HG02840 (cell line): ENCODE results near the gene METTL16.
"Not testable (repeated sequence)": the region's sequence is repeated elsewhere in the genome, so short reads cannot be mapped to it uniquely, and the experiment has no call there.

Source experiments
- ATAC-seq: cut with Tn5 transposase; IDR thresholded peaks from one replicate; pipeline ENCODE4 v1.9.1; 2021; ENCODE audit warnings: mild to moderate bottlenecking, moderate library complexity, moderate number of reproducible peaks; ENCODE audit not compliant: unreplicated experiment, low FRiP score

Gene METTL16

DNA sequence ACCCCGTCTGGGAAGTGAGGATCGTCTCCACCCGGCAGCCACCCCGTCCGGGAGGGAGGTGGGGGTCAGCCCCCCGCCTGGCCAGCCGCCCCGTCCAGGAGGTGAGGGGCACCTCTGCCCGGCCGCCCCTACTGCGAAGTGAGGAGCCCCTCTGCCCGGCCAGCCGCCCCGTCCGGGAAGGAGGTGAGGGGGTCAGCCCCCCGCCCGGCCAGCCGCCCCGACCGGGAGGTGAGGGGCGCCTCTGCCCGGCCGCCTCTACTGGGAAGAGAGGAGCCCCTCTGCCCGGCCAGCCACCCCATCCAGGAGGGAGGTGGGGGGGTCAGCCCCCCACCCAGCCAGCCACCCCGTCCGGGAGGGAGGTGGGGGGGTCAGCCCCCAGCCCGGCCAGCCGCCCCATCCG lies 4.7 kb downstream of the METTL16 start:
- not testable (repeated sequence) for ATAC-seq

GRCh38 chr17:2503627-2504026 lies 8.1 kb downstream of the METTL16 start:
- ATAC-seq = no peak

GRCh38 chr17:2502871-2503580 lies 8.7 kb downstream of the METTL16 start:
- no peak for ATAC-seq

DNA sequence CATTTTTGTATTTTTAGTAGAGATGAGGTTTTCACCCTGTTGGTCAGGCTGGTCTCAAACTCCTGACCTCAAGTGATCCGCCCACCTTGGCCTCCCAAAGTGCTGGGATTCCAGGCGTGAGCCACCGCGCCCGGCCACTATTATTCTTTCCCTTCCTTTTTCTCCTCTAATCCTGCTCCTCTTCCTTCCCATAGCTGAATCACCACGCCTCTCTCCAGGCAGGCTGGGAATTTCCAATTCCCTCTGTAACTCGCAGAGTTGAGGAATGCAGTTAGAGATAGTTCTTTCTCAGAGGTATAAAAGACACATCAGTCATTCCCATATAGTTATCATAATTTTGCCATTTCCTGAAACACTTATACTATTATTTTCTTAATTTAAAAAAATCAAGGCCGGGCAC lies 11.2 kb downstream of the METTL16 start:
- no peak for ATAC-seq

GRCh38 chr17:2489286-2489685 lies 22.4 kb downstream of the METTL16 start:
- not testable (repeated sequence) for ATAC-seq

DNA sequence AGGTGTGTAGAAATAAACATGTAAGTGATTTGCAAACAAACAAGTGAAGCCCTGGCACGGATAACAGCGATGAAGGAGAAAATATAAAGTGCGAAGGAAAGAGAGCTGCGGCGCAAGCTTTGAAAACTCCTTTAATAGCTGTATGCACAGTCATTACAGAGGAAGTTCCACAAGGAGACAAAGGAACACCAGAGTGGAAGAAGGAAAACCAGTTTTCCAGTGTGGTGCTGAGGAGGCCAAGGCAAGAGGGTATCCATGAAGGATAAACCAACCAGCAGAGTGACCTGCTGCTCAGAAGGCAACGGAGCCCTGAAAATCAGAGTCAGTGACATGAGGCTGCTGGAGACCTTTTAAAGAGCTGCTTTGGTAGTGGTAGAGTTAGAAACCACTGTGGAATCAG lies 24.4 kb downstream of the METTL16 start:
- ATAC-seq = no peak

- not testable (repeated sequence) for ATAC-seq
Measured at GRCh38 chr17:2486709-2487108, 25.0 kb downstream of the METTL16 start.

DNA sequence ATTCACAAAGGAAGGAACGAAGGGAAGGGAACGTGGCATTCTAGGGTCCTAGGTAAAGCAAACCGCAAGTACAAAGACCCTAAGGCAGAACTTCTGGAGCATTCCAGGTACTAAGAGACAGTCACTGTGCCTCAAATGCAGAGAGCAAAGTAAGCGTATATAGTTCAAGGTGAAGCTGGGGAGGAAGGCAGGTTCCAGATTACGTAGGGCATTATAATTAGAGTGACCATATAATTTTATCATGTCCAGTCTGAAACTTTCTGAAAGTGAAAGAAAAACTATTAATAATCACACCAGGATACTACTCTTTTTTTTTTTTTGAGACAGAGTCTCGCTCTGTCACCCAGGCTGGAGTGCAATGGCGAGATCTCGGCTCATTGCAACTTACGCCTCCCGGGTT lies 25.7 kb downstream of the METTL16 start:
- ATAC-seq = no peak

GRCh38 chr17:2485543-2485942 lies 26.1 kb downstream of the METTL16 start:
- no peak for ATAC-seq

DNA sequence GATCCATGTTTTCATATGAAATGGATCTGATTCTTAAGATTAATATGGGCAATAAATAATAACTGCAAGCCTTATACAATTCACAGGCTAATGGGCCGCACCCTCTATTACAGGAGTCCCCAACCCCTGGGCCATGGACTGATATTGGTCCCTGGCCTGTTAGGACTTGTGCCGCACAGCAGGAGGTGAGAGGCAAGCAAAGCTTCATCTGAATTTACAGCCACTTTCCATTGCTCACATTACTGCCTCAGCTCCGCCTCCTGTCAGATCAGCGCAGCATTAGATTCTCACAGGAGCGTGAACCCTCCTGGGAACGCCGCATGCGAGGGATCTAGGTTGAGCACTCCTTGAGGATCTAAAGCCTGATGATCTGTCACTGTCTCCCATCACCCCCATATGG lies 26.8 kb downstream of the METTL16 start:
- no peak for ATAC-seq

- ATAC-seq = no peak
Measured at GRCh38 chr17:2483084-2483483, 28.6 kb downstream of the METTL16 start.

GRCh38 chr17:2482218-2482617 lies 29.5 kb downstream of the METTL16 start:
- ATAC-seq = no peak

- ATAC-seq = no peak
Measured at GRCh38 chr17:2481760-2482159, 29.9 kb downstream of the METTL16 start.

GRCh38 chr17:2478458-2478857 lies 33.2 kb downstream of the METTL16 start:
- ATAC-seq = no peak

GRCh38 chr17:2475056-2475455 lies 36.6 kb downstream of the METTL16 start:
- ATAC-seq = no peak

GRCh38 chr17:2474371-2474770 lies 37.3 kb downstream of the METTL16 start:
- ATAC-seq = no peak

- ATAC-seq = no peak
Measured at GRCh38 chr17:2468270-2468669, 43.4 kb downstream of the METTL16 start.

DNA sequence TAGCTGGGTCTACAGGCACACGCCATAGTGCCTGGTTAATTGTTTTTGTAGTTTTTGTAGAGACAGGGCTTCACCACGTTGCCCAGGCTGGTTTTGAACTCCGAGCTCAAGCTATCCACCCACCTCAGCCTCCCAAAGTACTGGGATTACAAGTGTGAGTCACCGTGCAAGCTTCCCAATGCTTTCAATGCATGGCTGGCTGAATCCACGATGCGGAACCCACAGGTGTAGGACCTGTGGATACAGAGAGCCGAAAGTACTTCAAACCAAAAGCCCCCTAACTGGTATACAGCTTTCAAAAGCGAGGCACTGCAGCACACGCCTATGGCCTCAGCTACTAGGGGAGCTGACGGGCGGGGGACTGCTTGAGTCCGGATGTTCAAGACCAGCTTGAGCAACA lies 44.8 kb downstream of the METTL16 start:
- no peak for ATAC-seq

DNA sequence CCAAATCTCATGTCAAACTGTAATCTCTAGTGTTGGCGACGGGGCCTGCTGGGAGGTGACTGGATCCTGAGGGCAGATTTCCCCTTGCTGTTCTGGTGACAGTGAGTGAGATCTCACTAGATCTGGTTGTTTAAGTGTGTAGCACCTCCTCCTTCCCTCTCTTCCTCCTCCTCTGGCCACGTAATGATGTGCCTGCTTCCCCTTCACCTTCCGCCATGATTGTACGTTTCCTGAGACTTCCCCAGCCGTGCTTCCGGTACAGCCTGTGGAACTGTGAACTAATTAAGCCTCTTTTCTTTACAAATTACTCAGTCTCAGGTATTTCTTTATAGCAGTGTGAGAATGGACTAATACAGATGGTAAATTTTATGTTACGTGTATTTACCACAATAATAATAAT lies 49.2 kb downstream of the METTL16 start:
- ATAC-seq = no peak

- no peak for ATAC-seq
Measured at GRCh38 chr17:2459917-2460271, 51.8 kb downstream of the METTL16 start.

DNA sequence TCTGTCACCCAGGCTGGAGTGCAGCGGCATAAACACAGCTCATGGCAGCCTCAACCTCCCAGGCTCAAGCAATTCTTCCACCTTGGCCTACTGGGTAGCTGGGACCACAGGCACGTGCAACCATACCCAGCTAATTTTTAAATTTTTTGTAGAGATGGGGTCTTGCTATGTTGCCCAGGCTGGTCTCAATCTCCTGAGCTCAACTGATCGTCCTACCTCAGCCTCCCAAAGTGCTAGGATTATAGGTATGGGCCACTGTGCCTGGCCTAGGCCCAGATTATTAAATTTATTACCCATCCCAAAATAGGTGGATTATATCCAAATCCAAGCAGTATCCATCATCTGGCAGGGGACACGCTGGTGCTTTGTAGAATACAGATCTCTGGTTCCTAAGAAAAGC lies 53.8 kb downstream of the METTL16 start:
- ATAC-seq = no peak

GRCh38 chr17:2456475-2456874 lies 55.2 kb downstream of the METTL16 start:
- ATAC-seq = no peak

- no peak for ATAC-seq
Measured at GRCh38 chr17:2455956-2456355, 55.7 kb downstream of the METTL16 start.
